HepG2 (cell line): ENCODE measurements around the gene SPPL2B.

Source experiments
- CHD2 ChIP-seq: IDR thresholded peaks from 2 replicates; pipeline ENCODE4 v1.6.1; 2011; ENCODE audit warnings: low read depth, low read length, improper control_type of control experiment
- IRF2 ChIP-seq: IDR thresholded peaks from 2 replicates; pipeline ENCODE4 v1.6.1; 2018; ENCODE audit warnings: missing genetic modification reagents, missing compliant biosample characterization
- LCORL ChIP-seq, 2 experiments: fragments of 450-650 bp in 1 of 2; sonication (generic) in 1 of 2; formaldehyde crosslinking in 1 of 2; IDR thresholded peaks; 2 replicates each; pipeline versions ENCODE4 v1.5.0 to v1.6.1; 2017 to 2020; ENCODE audit warnings: antibody characterized with exemption in 1 of 2, missing genetic modification reagents in 1 of 2
- POLR2A ChIP-seq, 2 experiments: IDR thresholded peaks; 2 replicates each; pipeline ENCODE4 v1.6.1; 2011; ENCODE audit warnings: low read depth in 2 of 2, low read length in 2 of 2, mild to moderate bottlenecking in 1 of 2, moderate library complexity in 1 of 2; ENCODE audit not compliant: insufficient read depth in 1 of 2
- RFX5 ChIP-seq: IDR thresholded peaks from 2 replicates; pipeline ENCODE4 v1.6.1; 2011; ENCODE audit warnings: low read depth, low read length, improper control_type of control experiment
- TAF1 ChIP-seq: sonication (generic); formaldehyde crosslinking; IDR thresholded peaks from 2 replicates; pipeline ENCODE4 v1.4.0; 2020; ENCODE audit warnings: missing genetic modification reagents
- ZBTB20 ChIP-seq: sonication (generic); formaldehyde crosslinking; IDR thresholded peaks from 2 replicates; pipeline ENCODE4 v1.8.1; 2023; ENCODE audit warnings: missing genetic modification reagents, low read depth, mild to moderate bottlenecking, borderline replicate concordance
- ZBTB8A ChIP-seq: sonication (generic); formaldehyde crosslinking; IDR thresholded peaks from 2 replicates; pipeline ENCODE4 v1.4.0; 2020; ENCODE audit warnings: mild to moderate bottlenecking, low read depth, missing genetic modification reagents, borderline replicate concordance
- ZNF331 ChIP-seq: sonication (generic); formaldehyde crosslinking; IDR thresholded peaks from 2 replicates; pipeline ENCODE4 v1.4.0; 2020; ENCODE audit warnings: missing genetic modification reagents
- ZNF484 ChIP-seq: sonication (generic); formaldehyde crosslinking; IDR thresholded peaks from 2 replicates; pipeline ENCODE4 v1.5.1; 2020; ENCODE audit warnings: mild to moderate bottlenecking, low read depth, missing genetic modification reagents, borderline replicate concordance
- ZNF619 ChIP-seq: sonication (generic); formaldehyde crosslinking; IDR thresholded peaks from 2 replicates; pipeline ENCODE4 v1.4.0; 2020; ENCODE audit warnings: mild to moderate bottlenecking, missing genetic modification reagents
- TF ChIP-seq, protein P1 (sequence below): sonication (generic); formaldehyde crosslinking; IDR thresholded peaks from 2 replicates; pipeline ENCODE4 v1.8.0; 2022; ENCODE audit warnings: mild to moderate bottlenecking, missing genetic modification reagents, moderate library complexity
- TF ChIP-seq, protein P2 (sequence below): sonication (generic); formaldehyde crosslinking; IDR thresholded peaks from 2 replicates; pipeline ENCODE4 v1.4.0; 2020; ENCODE audit warnings: missing genetic modification reagents, borderline replicate concordance
- TF ChIP-seq, protein P3 (sequence below): sonication (generic); formaldehyde crosslinking; IDR thresholded peaks from 2 replicates; pipeline ENCODE4 v1.5.0; 2020; ENCODE audit warnings: mild to moderate bottlenecking, missing genetic modification reagents, borderline replicate concordance

DNA sequence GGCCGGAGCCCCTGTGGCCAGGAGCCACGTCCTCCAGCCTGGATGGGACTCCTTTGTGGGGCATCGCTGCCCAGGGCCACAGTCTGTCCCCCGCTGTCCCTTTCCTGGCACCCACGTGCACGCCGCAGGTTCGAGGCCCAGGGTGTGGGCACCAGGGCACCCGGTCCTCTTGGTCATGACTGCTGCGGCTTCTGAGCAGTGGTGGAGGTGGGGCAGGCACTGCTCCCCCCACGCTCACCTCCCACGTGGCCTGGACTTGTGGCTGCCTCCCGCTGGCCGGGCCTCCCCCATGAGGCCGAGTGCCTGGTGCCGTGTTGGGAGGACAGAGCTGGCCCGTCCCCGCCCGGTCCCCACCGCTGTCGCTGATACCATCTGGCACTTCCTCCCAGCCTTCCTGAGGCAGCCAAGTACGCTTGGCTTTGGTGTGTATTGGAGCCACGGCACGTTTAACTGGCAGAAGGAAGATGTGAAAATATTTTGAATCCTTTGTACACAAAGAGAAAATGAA, 12.8 kb downstream of the SPPL2B start:
- TF ChIP-seq LCORL (IDR thresholded peaks at IDR 0.05) (no peak), LCORL (CRISPR knock-in tag; IDR thresholded peaks at IDR 0.05) (no peak), CHD2 (no peak), ZNF619 (no peak), ZBTB20 (CRISPR knock-in tag) (no peak), ZNF484 (no peak), ZNF331 (CRISPR knock-in tag) (no peak), ZBTB8A (no peak), RFX5 (no peak), TAF1 (CRISPR knock-in tag) (no peak), POLR2A (IDR thresholded peaks at IDR 0.05; ENCODE audit: insufficient read depth in 1 of 2, low read depth in 2 of 2, low read length in 2 of 2) (no peak), IRF2 (no peak)
- TF ChIP-seq, protein P1, sequence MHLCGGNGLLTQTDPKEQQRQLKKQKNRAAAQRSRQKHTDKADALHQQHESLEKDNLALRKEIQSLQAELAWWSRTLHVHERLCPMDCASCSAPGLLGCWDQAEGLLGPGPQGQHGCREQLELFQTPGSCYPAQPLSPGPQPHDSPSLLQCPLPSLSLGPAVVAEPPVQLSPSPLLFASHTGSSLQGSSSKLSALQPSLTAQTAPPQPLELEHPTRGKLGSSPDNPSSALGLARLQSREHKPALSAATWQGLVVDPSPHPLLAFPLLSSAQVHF (CRISPR knock-in tag) = no peak
- TF ChIP-seq, protein P2, sequence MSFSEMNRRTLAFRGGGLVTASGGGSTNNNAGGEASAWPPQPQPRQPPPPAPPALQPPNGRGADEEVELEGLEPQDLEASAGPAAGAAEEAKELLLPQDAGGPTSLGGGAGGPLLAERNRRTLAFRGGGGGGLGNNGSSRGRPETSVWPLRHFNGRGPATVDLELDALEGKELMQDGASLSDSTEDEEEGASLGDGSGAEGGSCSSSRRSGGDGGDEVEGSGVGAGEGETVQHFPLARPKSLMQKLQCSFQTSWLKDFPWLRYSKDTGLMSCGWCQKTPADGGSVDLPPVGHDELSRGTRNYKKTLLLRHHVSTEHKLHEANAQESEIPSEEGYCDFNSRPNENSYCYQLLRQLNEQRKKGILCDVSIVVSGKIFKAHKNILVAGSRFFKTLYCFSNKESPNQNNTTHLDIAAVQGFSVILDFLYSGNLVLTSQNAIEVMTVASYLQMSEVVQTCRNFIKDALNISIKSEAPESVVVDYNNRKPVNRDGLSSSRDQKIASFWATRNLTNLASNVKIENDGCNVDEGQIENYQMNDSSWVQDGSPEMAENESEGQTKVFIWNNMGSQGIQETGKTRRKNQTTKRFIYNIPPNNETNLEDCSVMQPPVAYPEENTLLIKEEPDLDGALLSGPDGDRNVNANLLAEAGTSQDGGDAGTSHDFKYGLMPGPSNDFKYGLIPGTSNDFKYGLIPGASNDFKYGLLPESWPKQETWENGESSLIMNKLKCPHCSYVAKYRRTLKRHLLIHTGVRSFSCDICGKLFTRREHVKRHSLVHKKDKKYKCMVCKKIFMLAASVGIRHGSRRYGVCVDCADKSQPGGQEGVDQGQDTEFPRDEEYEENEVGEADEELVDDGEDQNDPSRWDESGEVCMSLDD (CRISPR knock-in tag) = no peak
- TF ChIP-seq, protein P3, sequence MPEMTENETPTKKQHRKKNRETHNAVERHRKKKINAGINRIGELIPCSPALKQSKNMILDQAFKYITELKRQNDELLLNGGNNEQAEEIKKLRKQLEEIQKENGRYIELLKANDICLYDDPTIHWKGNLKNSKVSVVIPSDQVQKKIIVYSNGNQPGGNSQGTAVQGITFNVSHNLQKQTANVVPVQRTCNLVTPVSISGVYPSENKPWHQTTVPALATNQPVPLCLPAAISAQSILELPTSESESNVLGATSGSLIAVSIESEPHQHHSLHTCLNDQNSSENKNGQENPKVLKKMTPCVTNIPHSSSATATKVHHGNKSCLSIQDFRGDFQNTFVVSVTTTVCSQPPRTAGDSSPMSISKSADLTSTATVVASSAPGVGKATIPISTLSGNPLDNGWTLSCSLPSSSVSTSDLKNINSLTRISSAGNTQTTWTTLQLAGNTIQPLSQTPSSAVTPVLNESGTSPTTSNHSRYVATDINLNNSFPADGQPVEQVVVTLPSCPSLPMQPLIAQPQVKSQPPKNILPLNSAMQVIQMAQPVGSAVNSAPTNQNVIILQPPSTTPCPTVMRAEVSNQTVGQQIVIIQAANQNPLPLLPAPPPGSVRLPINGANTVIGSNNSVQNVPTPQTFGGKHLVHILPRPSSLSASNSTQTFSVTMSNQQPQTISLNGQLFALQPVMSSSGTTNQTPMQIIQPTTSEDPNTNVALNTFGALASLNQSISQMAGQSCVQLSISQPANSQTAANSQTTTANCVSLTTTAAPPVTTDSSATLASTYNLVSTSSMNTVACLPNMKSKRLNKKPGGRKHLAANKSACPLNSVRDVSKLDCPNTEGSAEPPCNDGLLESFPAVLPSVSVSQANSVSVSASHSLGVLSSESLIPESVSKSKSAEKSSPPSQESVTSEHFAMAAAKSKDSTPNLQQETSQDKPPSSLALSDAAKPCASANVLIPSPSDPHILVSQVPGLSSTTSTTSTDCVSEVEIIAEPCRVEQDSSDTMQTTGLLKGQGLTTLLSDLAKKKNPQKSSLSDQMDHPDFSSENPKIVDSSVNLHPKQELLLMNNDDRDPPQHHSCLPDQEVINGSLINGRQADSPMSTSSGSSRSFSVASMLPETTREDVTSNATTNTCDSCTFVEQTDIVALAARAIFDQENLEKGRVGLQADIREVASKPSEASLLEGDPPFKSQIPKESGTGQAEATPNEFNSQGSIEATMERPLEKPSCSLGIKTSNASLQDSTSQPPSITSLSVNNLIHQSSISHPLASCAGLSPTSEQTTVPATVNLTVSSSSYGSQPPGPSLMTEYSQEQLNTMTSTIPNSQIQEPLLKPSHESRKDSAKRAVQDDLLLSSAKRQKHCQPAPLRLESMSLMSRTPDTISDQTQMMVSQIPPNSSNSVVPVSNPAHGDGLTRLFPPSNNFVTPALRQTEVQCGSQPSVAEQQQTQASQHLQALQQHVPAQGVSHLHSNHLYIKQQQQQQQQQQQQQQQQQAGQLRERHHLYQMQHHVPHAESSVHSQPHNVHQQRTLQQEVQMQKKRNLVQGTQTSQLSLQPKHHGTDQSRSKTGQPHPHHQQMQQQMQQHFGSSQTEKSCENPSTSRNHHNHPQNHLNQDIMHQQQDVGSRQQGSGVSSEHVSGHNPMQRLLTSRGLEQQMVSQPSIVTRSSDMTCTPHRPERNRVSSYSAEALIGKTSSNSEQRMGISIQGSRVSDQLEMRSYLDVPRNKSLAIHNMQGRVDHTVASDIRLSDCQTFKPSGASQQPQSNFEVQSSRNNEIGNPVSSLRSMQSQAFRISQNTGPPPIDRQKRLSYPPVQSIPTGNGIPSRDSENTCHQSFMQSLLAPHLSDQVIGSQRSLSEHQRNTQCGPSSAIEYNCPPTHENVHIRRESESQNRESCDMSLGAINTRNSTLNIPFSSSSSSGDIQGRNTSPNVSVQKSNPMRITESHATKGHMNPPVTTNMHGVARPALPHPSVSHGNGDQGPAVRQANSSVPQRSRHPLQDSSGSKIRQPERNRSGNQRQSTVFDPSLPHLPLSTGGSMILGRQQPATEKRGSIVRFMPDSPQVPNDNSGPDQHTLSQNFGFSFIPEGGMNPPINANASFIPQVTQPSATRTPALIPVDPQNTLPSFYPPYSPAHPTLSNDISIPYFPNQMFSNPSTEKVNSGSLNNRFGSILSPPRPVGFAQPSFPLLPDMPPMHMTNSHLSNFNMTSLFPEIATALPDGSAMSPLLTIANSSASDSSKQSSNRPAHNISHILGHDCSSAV (CRISPR knock-in tag) = no peak
